NCI-H226 (cell line): Measurements from ENCODE around the gene RAB23.

Experiments
- DNase-seq: peaks from one replicate; pipeline ENCODE4 v3.0.0-alpha.2; 2015

RAB23 gene

GRCh38 chr6:57242505-57242904 is 20.4 kb upstream of the RAB23 start:
- peak; percentile 23 for DNase-seq

- DNase-seq = peak; percentile 63
These were observed 4.1 kb upstream of the RAB23 start for GRCh38 chr6:57226221-57226620.

GRCh38 chr6:57224769-57225515 is 2.8 kb upstream of the RAB23 start:
- peak; percentile 71 for DNase-seq

GRCh38 chr6:57222743-57223077 is 603 bp upstream of the RAB23 start:
- DNase-seq = no peak

DNA sequence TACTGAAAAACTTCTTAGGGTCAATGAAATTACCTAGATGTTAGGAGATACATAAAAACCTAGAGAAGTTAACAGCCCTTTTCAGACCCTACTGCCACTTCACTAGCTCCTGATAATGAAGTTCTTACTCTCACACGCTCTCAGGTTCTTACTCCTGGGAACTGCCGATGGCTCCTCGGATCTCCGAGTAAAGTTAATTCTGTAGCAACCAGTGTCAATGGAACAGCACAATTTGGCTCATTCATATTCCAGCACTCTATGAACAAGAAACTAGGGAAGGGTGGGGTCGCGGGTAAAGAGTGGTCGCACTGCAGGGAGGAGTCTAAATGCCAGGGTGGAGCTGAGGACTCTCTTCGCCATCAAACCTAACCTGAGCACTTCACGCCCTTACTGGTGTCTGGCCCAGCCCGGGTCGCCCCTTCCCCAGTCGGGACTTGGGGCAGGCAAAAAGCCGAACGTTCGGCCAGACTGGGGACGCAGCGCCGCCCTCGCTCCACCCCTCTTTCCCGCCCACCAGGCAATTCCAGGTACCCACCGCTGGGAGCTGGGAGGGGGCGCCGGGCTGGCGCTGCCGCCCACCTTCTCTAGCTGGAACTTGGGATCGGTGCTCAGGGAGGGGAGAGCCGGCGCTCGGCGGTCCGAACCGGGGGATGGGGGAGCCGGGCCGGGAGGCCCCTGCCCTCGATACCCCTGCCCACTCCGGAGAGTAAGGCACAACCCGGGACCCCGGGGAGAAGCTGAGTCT is 744 bp downstream of the RAB23 start:
- DNase-seq = peak; percentile 43

DNA sequence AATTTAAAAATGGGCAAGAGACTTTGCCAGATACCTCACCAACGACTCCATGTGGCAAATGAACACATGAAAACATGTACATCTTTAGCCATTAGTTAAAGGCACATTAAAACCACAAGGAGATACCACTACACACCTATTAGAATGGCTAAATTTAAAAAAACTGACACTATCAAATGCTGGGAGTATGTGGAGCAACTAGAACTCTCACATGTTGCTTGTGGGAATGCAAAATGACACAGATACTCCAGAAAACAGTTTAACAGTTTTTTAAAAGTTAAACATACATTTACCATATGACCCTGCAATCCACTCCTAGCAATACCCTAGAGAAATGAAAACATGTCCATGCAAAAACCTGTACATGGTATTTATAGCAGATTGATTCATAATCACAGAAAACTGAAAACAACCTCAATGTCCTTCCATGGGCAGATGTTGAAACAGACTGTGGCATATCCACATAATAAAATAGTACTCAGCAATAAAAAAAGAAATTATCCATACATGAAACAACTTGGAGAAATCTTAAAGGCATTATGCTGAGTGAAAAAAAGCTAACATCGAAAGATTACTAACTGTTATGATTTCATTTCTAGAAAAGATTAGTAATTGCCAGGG is 1.9 kb downstream of the RAB23 start:
- no peak for DNase-seq

- DNase-seq = no peak
These were observed 4.8 kb downstream of the RAB23 start for GRCh38 chr6:57217270-57217669.

DNA sequence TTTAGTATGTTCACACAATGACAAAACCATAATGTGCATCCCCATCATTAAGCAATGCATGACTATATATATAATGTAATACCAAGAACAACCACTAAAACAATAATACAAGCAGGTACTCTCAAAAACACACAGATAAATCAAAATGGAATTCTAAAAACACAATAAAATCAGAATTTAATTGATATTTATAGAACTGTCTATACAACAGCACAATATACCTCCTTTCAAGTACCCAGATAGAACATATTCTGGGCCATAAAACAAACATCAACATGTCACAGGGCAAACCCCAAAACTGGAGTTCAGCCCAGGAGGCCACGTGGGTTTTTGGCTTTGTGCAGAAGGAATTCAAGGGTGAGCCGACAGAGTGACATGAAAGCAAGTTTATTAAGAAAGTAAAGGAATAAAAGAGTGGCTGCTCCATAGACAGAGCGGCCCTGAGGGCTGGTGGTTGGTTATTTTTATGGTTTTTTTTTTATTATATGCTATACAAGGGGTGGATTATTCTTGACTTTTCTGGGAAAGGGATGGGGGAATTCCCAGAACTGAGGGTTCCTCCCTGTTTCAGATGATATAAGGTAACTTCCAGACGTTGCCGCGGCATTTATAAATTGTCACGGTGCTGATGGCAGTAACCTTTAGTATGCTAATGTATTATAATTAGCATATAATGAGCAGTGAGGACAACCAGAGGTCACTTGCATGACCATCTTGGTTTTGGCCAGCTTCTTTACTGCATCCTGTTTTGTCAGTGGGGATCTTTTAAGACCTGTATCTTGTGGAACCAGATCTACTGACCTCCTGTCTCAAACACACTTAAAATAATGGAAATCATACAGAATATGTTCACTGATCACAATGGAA is 5.6 kb downstream of the RAB23 start:
- DNase-seq = no peak

DNA sequence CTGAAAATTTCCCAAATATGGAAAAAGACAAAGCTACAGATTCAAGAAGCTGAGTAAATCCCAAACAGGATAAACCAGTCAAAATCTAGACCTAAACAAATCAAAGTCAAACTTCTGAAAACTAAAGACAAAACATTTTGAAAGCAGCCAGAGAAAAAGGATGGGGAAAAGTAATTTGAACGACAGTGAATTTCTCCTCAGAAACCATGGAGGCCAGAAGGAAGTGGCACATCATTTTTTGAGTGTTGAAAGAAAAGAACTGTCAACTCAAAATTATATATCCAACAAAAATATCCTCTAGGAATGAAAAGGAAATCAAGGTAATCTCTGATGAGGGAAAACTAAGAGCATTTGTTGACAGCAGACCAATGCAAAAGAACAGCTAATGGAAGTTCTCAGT is 6.8 kb downstream of the RAB23 start:
- no peak for DNase-seq

GRCh38 chr6:57210060-57210459 is 12.0 kb downstream of the RAB23 start:
- no peak for DNase-seq

- DNase-seq = no peak
These were observed 13.1 kb downstream of the RAB23 start for GRCh38 chr6:57209030-57209429.

- DNase-seq = no peak
These were observed 14.2 kb downstream of the RAB23 start for GRCh38 chr6:57207872-57208271.

DNA sequence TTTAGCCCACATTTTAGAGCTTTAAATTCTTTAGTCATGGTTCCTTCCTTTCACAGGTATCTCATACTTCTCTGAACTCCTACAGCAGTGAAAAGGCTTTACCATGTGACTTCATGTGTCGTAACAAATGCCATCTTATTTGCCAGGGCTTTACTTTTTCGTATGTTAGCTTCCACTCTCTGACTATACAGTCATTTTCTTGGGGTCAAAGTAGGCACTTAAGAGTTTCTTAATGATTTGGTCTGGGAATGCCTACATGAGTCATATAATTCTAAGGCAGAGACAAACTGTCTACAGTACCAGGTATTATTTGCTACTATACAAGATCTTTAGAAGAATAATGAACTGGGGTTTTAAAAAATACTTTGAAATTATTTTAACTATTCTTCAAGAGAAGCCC is 15.0 kb downstream of the RAB23 start:
- DNase-seq = peak; percentile 63

GRCh38 chr6:57205550-57206328 is 16.4 kb downstream of the RAB23 start:
- no peak for DNase-seq

DNA sequence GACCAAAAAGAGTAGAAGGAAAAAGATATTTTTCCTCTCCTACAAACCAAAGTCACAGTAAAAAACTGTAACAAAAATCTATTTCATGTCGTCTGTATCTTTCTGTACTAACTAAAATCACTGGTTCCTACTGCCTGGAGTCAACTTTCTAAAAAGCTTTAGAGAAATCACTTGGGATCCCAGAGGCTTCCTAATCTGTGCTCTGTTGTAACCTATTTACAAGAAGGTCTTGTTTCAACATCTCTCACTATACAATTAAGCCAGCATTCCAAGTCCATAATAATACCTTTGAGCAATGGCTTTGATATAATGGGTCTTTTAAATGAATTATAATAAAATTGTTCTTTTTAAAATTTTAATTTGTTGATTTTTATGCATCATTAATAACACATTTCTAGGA is 20.4 kb downstream of the RAB23 start:
- no peak for DNase-seq

DNA sequence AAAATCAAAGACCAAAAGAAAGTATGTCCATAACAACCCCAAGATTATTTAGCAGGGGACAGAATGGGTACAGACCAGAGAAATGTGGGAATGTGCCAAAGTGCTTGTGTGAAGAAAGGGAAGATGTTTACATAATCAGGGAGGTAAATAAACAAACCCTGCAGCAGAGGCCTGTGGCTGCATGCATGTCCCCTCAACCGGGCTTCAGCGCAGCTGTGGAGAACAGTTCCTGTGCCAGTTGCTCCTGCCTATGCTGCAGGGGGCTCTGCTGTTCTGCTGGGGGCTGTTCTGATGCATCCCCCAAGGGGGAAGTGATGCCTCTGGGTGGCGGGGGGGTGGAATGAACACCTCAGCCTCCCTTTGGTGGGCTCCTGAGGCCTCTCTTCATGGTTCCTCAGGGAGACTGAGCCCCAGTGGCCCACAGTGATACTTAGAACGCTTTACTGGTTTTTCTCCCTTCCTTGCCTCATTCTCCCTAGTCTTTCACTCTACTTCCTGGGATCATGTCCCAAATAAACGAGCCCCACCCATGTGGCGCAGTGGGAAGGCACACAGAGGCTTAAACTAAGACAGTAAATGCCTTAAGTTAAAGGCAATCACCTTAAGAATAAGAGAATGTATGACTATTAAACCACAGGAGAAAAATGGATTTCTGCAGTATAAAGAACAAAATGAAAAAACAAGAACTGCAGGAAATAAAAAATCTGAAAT is 23.0 kb downstream of the RAB23 start:
- no peak for DNase-seq

- no peak for DNase-seq
These were observed 26.6 kb downstream of the RAB23 start for GRCh38 chr6:57195457-57195856.

DNA sequence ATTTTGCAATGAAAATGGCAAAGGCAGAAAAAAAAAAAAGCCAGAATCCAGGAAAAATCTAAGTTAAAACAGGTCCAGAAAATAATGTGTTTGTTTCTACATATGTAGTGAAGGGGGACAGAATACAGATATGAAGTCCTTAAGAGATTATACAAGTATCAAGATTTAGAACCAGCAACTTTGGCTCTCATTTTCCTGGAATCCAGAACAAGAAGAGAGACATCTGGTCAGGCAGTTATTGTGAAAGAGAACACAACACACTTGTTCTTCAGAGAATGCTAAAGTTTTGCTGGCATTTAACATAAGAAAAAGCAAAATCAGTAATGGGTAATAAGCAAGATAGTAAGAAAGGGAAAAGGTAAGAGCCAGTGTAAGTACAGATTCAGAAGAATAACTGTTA is 28.9 kb downstream of the RAB23 start:
- DNase-seq = no peak

DNA sequence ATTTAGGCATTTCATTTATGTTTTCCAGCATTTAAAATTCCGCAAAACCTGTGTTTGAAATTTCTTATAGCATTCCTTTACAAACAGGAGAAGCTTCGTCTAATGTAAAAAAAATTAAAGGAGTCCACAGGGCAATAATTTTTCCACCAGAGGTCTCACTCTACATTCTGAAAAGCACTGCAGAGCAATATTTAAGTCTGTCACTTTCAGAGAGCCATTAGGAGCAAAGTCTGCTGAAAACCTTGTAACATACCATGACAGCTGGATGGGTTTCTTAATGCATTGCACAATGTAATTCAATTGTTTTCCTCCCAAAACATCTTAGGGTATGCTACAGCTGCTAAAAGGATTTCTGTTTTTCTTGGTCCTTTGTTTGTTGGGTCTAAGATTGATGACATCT is 32.0 kb downstream of the RAB23 start:
- no peak for DNase-seq

- no peak for DNase-seq
These were observed 38.8 kb downstream of the RAB23 start for GRCh38 chr6:57183336-57183735.

DNA sequence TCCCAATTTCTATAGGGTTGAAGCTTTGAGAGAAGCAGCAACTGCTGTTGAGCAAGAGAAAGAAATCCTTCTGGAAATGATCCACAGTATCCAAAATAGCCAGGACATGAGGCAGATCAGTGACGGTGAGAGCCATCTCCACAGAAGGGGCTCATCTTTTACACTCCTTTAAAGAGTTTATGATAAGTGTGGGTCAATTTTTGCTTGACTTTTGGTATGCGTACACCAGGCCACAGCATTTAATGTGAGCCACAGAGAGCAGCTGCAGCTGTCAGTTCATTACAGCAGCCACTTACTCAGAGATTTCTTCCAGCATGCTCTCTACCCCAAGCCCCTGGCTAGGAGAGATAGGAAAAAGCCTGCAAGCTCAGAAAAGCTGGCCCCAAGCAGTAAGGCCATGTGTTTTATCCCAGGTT is 40.1 kb downstream of the RAB23 start:
- no peak for DNase-seq

DNA sequence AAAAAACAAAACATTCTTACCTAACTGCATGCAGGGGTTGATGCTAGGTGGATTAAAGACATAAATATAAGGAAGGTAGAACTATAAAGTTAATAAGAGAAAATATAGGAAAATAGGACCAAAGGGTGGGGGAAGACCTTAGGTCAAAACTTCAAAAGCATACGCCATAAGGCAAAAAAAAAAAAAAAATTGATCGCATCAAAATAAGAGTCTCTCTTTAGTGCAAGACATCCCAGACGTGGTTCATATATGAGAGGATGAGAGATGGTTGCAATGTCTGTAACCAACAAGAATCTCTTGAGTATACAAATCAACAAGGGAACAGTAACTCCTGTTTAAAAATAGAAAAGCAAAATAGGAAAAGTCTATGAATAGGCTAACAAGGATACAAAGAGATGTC is 41.5 kb downstream of the RAB23 start:
- no peak for DNase-seq
